GM21367 (cell line): ENCODE results near the gene PSTK.

Experiments
- ATAC-seq: cut with Tn5 transposase; IDR thresholded peaks from one replicate; pipeline ENCODE4 v1.9.1; 2021; ENCODE audit not compliant: unreplicated experiment

Gene PSTK

GRCh38 chr10:123019264-123019663 is 39.1 kb downstream of the PSTK start:
- no peak for ATAC-seq

GRCh38 chr10:123019941-123020703 is 39.9 kb downstream of the PSTK start:
- ATAC-seq = no peak

GRCh38 chr10:123021517-123021916 is 41.3 kb downstream of the PSTK start:
- ATAC-seq = no peak

- no peak for ATAC-seq
Observed at GRCh38 chr10:123024540-123024939, 44.3 kb downstream of the PSTK start.

- no peak for ATAC-seq
Observed at GRCh38 chr10:123026302-123026701, 46.1 kb downstream of the PSTK start.

GRCh38 chr10:123027861-123028260 is 47.7 kb downstream of the PSTK start:
- ATAC-seq = no peak

- ATAC-seq = no peak
Observed at GRCh38 chr10:123031124-123031523, 50.9 kb downstream of the PSTK start.

GRCh38 chr10:123034332-123034731 is 54.1 kb downstream of the PSTK start:
- ATAC-seq = no peak

- ATAC-seq = no peak
Observed at GRCh38 chr10:123035467-123036086, 55.4 kb downstream of the PSTK start.

GRCh38 chr10:123038782-123039631 is 58.8 kb downstream of the PSTK start:
- ATAC-seq = no peak

GRCh38 chr10:123039632-123039930 is 59.4 kb downstream of the PSTK start:
- ATAC-seq = no peak
